GM18505 (cell line): Measurements from ENCODE around the gene PITPNC1.

Source experiments
- ATAC-seq: cut with Tn5 transposase; IDR thresholded peaks from one replicate; pipeline ENCODE4 v1.9.1; 2021; ENCODE audit not compliant: unreplicated experiment
- POLR2A ChIP-seq: IDR thresholded peaks from 4 replicates; pipeline ENCODE4 v1.6.1; 2011; ENCODE audit warnings: borderline replicate concordance; ENCODE audit not compliant: insufficient read depth, insufficient read length; ENCODE audit errors: extremely low read depth

Gene PITPNC1

DNA sequence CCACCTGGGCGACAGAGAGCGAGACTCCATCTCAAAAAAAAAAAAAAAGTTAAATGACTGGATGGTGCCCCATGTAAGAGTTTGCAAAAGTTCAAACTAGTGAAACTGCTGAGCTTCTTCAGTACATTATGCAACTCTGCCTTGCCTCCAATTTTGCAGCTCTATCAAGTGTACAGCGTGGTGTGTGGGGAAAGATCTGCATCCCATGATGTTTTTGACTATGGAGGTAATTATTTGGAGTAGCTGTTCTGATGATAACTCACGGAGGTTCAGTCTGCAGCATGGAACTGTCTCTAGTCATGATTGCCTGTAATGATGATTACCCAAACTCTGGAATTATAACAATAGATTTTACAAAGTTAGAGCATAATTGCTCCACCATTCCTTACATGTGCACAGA lies 149.6 kb downstream of the PITPNC1 start:
- TF ChIP-seq POLR2A = no peak
- ATAC-seq = no peak

DNA sequence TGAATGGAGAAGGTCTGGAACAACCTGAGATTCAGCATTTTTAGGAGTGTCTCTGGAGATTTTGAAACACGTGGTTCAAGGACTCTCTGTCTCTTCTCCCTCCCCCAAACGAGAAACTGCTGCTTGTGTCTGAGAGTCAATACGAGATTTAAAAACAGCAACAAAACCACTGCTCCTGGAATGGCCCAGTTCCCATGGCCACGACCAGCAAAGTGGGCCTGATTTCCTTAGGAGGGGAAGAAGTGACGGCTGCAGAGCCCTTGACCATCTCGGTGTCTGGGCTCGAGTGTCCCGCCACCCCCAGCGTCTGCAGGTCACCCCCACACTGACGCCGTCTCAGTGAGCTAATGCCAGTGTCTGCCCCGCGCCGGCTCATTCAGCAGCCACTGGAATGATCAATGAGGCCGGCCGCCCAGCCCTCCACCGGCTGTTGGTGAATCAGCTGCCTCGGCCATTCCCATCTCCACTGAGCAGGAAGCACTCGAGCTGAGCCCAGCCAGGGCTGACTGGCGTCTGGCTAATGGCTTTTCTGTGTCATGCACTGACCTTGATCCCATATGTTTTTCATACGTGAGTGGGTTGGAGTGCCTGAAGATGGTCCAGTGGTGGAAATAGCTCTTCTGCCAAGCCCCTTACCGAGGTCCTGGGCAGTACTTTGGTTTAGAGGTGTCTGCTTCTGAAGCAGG lies 151.8 kb downstream of the PITPNC1 start:
- ATAC-seq = no peak
- TF ChIP-seq POLR2A = no peak

DNA sequence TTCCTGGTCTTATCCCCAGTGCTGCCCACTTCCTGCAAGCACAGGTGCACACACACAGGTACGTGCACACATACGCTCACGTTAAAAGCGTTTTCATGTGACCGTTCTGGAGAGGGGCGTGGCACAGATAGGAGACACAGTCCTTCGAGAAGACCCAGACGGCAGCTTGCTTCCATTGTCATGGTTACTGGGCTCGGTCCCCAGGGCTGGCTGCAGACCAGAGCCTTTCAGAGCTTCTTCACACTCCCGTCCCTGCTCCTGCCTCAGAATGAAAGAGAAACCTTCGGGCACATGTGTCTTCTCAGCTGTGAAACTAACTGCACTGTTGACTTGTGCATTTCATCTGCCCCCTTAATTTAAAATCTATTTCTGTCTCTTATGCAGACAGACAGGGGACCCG lies 154.2 kb downstream of the PITPNC1 start:
- no peak for ATAC-seq
- no peak for TF ChIP-seq POLR2A

DNA sequence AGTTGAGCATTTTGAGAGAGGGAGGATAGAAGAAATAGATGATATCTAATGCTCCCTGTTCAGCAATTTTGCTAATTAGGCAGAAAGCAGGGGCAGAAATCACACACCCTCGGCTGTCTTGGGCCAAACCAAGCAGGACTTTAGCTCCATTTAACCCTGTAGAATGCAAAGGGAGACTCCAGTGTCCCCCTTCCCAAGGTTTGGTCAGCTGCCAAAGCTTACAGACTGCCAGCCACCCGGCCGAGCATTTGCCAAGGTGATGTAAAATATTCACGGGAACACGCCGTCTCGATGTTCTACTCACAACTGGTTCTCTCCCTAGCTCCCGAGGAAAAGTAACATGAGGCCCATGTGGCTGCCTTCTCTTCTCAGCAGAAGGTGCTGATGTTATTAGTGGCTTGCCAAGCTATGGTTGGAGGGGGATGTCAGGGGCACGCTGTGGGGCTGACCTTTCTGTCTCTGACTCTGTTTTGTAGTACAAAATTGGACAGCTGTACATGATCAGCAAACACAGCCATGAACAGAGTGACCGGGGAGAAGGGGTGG lies 155.3 kb downstream of the PITPNC1 start:
- no peak for TF ChIP-seq POLR2A
- ATAC-seq = no peak

DNA sequence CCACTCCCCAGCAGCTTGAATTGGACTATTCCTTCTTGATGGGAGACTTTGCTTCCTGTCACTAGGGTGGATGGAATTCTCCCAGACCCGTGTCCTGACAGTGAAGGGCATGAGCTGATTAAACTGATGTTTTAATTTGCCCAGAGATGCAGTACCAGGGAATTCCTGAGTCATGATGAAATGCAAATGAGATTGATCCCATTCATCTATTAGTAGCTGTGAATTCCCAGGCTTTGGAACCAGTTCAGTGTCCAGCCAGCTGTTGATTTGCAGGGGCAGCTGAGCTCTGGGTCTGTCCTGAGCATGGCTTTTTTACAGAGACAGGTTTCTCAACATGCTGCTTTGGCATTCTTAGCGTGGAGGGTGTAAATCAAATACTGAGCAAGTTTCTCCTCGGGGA lies 157.9 kb downstream of the PITPNC1 start:
- TF ChIP-seq POLR2A = no peak
- ATAC-seq = no peak

DNA sequence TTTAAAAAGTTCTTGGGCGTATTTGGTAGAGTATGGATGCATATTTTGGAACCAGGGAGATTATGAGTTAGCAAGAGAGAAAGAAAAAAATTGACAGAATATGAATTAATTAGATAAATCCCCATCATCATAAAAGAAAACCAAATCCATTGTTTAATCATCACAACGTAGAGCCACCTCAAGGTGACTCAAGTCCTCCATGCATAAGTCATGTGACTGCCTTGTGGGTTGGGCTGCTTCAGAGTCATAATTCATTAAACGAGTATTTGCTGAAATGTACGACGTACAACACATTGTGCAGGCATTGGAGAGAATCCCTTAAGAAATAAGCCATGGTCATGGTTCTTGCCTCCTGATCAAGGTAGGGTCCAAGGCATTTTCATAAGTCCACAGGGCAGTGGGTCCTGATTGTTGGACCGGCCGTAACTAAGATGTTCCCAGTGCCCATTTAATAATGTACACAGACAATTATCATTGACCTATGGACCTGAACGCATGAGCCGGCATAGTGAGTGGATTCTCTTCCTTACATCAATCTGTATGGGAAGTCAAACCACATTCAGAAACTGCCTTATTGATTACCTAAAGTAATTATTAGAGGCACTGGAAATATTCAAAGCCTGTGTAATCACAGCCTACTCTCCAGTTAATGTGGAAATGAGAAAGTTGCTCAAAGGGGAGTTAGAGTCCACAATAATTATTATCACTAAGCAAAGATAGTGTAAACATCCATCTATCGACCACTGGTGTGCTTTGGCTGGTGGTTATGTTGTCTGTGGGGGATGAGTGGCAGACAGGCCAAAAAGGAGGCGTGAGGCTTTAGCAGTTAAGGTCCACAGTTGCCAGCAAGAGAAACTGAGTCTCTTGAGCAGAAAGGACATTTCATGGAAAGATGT lies 165.4 kb downstream of the PITPNC1 start:
- TF ChIP-seq POLR2A = no peak
- ATAC-seq = no peak

DNA sequence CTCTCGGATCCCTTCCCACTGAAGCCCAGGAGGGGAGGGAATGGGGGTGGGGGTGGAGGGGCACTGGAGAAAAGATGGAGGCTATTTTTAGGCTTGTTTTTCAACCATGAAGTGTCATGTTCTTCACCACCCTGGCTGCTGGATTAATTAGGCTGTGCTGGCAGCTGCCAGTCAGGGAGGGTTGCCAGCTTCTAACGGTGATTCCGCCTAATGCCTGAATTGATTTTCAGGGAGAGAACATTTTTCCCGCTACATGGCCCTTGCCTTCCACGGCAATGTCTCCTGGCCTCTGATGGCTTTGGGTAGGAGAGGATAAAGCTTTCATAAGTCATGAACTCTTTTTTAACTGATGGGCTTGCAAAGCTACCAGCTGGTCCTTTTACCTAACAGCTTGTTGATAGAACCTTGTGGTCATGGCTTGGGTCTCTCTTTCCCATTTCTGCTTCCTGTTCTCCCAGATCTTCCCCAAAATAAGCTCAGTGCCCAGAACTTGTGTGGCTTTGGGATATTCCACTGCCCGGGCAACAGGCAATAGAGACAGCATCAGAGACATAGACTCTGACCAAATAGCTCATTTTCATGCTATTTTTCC lies 167.4 kb downstream of the PITPNC1 start:
- TF ChIP-seq POLR2A = no peak
- ATAC-seq = no peak

DNA sequence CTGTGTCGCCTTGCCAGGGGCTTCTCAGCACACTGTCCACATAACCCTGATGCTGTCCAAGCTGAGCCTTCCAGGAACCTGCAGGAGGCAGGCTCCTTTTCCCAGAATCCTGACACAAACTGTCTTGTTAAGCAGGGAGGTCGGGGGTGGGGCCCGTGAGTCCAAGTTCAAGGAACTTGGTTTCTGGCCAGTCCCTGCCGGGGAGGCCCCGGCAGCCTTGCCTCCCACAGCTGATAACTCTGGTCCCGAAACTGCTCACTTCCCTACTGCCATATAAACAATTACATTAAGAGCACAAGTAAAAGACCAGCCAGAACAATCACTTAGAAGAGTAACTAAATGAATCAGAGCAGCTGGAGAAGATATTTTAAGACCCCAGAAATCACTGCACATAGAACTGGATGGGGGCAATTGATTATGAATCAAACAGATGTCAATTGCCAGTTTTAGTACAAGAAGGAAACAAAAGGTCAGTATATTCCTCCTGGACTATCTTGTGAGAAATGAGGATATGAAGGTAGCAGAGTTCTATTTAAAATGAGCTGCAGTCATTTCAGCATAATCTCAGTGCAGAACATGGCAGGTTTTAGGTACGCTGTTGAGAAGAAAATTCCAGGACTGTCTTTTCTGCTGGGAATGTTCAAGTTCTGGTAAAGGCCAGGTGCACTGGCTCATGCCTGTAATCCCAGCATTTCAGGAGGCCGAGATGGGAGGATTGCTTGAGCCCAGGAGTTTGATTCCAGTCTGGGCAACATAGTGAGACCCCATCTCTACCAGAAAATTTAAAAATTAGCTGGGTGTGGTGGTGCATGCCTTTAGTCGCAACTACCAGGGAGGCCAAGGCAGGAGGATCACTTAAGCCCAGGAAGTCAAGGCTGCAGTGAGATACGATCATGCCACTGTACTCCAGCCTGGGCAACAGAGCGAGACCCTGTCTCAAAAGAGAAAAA lies 169.8 kb downstream of the PITPNC1 start:
- ATAC-seq = peak; percentile 83
- TF ChIP-seq POLR2A = no peak

DNA sequence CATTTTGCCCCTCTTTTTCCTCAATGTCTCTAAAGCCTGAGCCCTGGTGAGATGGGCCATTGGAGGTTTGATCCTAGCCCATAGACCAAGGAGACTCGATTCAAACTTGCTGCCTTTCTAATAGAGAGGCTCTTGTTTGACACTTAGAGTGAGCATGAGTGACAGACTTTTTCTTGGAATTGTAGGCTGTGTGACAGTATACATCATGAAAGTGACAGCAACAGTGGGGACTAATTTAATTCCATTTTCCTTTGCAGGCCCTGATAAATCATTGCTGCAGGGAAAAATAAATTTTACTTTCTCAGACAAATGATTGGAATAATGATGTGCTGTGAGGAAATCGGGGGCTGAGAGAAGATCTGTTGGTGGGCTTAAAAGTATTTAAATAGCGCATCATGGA lies 171.6 kb downstream of the PITPNC1 start:
- ATAC-seq = no peak
- no peak for TF ChIP-seq POLR2A

DNA sequence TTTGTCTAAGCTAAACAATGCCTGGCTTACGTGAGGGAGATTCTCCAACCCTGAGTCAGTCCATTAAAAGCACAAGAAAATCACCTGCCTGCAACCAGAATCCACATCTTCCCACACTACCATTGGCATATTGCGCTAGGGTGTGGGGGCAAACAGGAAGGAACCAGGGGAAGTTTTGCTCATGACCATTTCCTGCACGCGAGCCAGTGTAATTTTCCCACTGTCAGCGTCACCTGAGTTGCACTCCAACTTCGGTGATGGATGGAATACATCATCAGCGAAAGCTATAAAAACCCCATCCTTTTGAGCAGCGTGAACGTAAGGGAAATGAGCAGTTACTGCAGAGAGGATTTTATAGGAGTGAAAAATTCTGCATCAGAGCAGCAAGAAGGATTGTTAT lies 172.7 kb downstream of the PITPNC1 start:
- no peak for ATAC-seq
- no peak for TF ChIP-seq POLR2A

DNA sequence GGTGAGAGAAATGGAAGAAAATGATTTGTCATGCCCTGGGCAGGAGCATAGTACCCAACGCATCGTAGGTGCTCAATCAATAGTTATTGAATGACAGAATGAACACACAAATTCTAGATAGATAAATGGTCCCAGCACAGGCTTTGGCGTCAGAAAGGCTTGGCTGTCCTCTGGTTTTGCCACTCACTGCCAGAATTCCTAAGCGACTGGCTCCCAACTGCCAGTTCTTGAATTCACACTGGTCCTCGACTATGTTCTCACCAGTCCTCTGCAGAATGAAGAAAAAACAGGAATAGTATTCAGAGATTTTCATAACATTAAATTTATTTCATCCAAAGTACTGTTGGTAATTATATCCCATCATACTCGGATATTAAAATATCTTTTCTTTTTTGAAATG lies 177.6 kb downstream of the PITPNC1 start:
- no peak for TF ChIP-seq POLR2A
- ATAC-seq = no peak

DNA sequence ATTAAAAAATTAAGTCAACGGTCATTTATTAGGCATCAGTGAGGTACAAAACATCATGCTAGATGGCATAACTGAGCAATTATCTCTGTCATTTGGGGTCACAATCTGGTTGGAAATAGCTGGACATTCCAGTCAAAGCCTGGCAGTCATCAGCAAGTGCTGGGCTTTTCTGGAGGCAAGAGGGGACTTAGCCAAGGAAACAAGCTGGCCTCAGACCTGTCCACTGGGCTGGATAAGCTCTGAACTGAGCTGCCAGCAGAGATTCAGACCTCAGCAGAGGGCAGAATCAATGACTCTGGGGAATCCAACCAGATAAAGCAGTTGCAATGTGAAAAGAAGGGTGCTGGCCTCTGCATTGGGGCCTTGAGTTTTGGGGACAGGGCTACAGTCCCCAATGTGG lies 178.8 kb downstream of the PITPNC1 start:
- no peak for ATAC-seq
- TF ChIP-seq POLR2A = no peak
